Fibroblast of the aortic adventitia (primary cell): Measurements from ENCODE around the gene UVSSA. TPM values are rescaled to one million over a fixed set of nuclear protein-coding genes. Genes with fewer than 3 reads are reported as not detected.

Experiments
- DNase-seq: peaks from one replicate; pipeline ENCODE4 v3.0.0-alpha.2; 2010; ENCODE audit warnings: low read depth
- H3K4me3 ChIP-seq: 2 replicates; pipeline ENCODE4 v1.5.1; 2011; ENCODE audit warnings: low read depth, mild to moderate bottlenecking, control low read depth, low read length, moderate library complexity
- CTCF ChIP-seq: IDR thresholded peaks from 2 replicates; pipeline ENCODE4 v1.5.1; 2011; ENCODE audit warnings: mild to moderate bottlenecking, low read length, control low read depth, inconsistent platforms; ENCODE audit not compliant: insufficient read depth
- total RNA-seq: library from RNA; depleted of rRNA; stranded (reverse); fragments of >200 nt; gene quantifications from 2 replicates; pipeline ENCODE4 v1.2.3, GENCODE V29; 2012; ENCODE audit warnings: low replicate concordance

Gene UVSSA
- total RNA-seq, 1 donor = 8.7 TPM

- no peak for TF ChIP-seq CTCF
- DNase-seq = no peak
- H3K4me3 ChIP-seq = no peak overlapping the region
These were observed 21.9 kb upstream of the UVSSA start for GRCh38 chr4:1325176-1325480.

GRCh38 chr4:1325681-1326635, 21.1 kb upstream of the UVSSA start:
- TF ChIP-seq CTCF = no peak
- no peak for DNase-seq
- no peak overlapping the region for H3K4me3 ChIP-seq

GRCh38 chr4:1326751-1327525, 20.1 kb upstream of the UVSSA start:
- DNase-seq = no peak
- H3K4me3 ChIP-seq = no peak overlapping the region

GRCh38 chr4:1327526-1328266, 19.3 kb upstream of the UVSSA start:
- H3K4me3 ChIP-seq = no peak overlapping the region
- no peak for DNase-seq
- no peak for TF ChIP-seq CTCF

More at GRCh38 chr4:1326751-1327525, 20.1 kb upstream of the UVSSA start:
- no peak for TF ChIP-seq CTCF

GRCh38 chr4:1328267-1329155, 18.5 kb upstream of the UVSSA start:
- no peak overlapping the region for H3K4me3 ChIP-seq
- DNase-seq = no peak
- TF ChIP-seq CTCF = no peak
